D721Med (cell line): ENCODE measurements around the gene NUDT4.
"Not testable (repeated sequence)": the region's sequence is repeated elsewhere in the genome, so short reads cannot be mapped to it uniquely, and the experiment has no call there.

ENCODE experiments used
- DNase-seq: peaks from one replicate; pipeline ENCODE4 v3.0.0; 2011; ENCODE audit warnings: low spot score; ENCODE audit not compliant: insufficient read length
- FAIRE-seq: peaks from 2 replicates; lab custom pipeline; 2011; peaks lifted over from hg19 to GRCh38; lab: Jason Lieb, UNC
- CTCF ChIP-seq: IDR thresholded peaks from 2 replicates; pipeline ENCODE4 v1.5.1; 2012; ENCODE audit warnings: mild to moderate bottlenecking, control low read depth; ENCODE audit not compliant: insufficient read depth; ENCODE audit errors: missing control alignments

Gene NUDT4

GRCh38 chr12:93402333-93403311 is 24.9 kb downstream of the NUDT4 start:
- no peak for FAIRE-seq
- no peak for DNase-seq

GRCh38 chr12:93403988-93404803 is 26.5 kb downstream of the NUDT4 start:
- FAIRE-seq (no peak), DNase-seq (no peak)
- no peak for TF ChIP-seq CTCF

More at GRCh38 chr12:93402333-93403311, 24.9 kb downstream of the NUDT4 start:
- no peak for TF ChIP-seq CTCF

GRCh38 chr12:93404961-93405849 is 27.5 kb downstream of the NUDT4 start:
- FAIRE-seq = no peak
- no peak for TF ChIP-seq CTCF
- no peak for DNase-seq

GRCh38 chr12:93407054-93407962 is 29.6 kb downstream of the NUDT4 start:
- no peak for DNase-seq
- no peak for TF ChIP-seq CTCF
- no peak for FAIRE-seq

GRCh38 chr12:93407963-93408283 is 30.2 kb downstream of the NUDT4 start:
- no peak for DNase-seq
- FAIRE-seq = no peak
- TF ChIP-seq CTCF = no peak

GRCh38 chr12:93408813-93409212 is 31.1 kb downstream of the NUDT4 start:
- no peak for TF ChIP-seq CTCF
- FAIRE-seq = no peak
- no peak for DNase-seq

- DNase-seq, FAIRE-seq: not testable (repeated sequence)
Observed at GRCh38 chr12:93409343-93410187, 31.8 kb downstream of the NUDT4 start.

GRCh38 chr12:93411060-93411459 is 33.3 kb downstream of the NUDT4 start:
- FAIRE-seq, DNase-seq: not testable (repeated sequence)
